Natural killer cell (primary cell): Measurements from ENCODE around the gene ACTR1A. TPM values are rescaled to one million over a fixed set of nuclear protein-coding genes. Genes with fewer than 3 reads are reported as not detected.

ENCODE experiments used
- ATAC-seq, 3 donors: fragments of 150-1000 bp in 2 of 3; fragments of 200-7000 bp in 1 of 3; cut with Tn5 transposase; 1 replicate in 1 of 3; 2 replicates in 2 of 3; pipeline ENCODE4 v1.10.0; 2021; ENCODE audit warnings: mild to moderate bottlenecking in 2 of 3, moderate library complexity in 2 of 3
- DNase-seq, 2 donors: peaks; one replicate each; pipeline versions ENCODE4 v3.0.0 to v3.0.0-alpha.2; 2013 to 2021; ENCODE audit warnings: mixed read lengths in 1 of 2
- H3K27ac ChIP-seq: one replicate; pipeline ENCODE4 v1.5.1; 2013; ENCODE audit warnings: mild to moderate bottlenecking, low read length
- H3K27me3 ChIP-seq: one replicate; pipeline ENCODE4 v1.6.1; 2013; ENCODE audit warnings: low read length; ENCODE audit not compliant: control insufficient read depth, insufficient read depth
- H3K36me3 ChIP-seq: one replicate; pipeline ENCODE4 v1.6.1; 2013; ENCODE audit warnings: low read length; ENCODE audit not compliant: control insufficient read depth, insufficient read depth
- H3K4me1 ChIP-seq: one replicate; pipeline ENCODE4 v1.6.1; 2013; ENCODE audit warnings: low read length; ENCODE audit not compliant: control insufficient read depth, insufficient read depth
- H3K4me3 ChIP-seq: one replicate; pipeline ENCODE4 v1.5.1; 2013; ENCODE audit warnings: low read length
- H3K9me3 ChIP-seq: one replicate; pipeline ENCODE4 v1.6.1; 2013; ENCODE audit warnings: low read length; ENCODE audit not compliant: control insufficient read depth, insufficient read depth
- H3K27ac Mint-ChIP-seq, 2 donors: one replicate each; pipeline ENCODE4 v1.8.0; 2022; ENCODE audit warnings: mild to moderate bottlenecking in 2 of 2, mixed read lengths in 2 of 2, moderate library complexity in 1 of 2
- H3K27me3 Mint-ChIP-seq, 2 donors: one replicate each; pipeline ENCODE4 v1.8.0; 2022; ENCODE audit warnings: low read depth in 2 of 2, mixed read lengths in 2 of 2
- H3K36me3 Mint-ChIP-seq: one replicate; pipeline ENCODE4 v1.8.0; 2022; ENCODE audit warnings: mixed read lengths
- H3K4me1 Mint-ChIP-seq, 2 donors: one replicate each; pipeline ENCODE4 v1.8.0; 2022; ENCODE audit warnings: mixed read lengths in 2 of 2
- H3K4me3 Mint-ChIP-seq: one replicate; pipeline ENCODE4 v1.8.0; 2022; ENCODE audit warnings: mild to moderate bottlenecking, moderate library complexity, mixed read lengths
- H3K9me3 Mint-ChIP-seq, 2 donors: one replicate each; pipeline ENCODE4 v1.8.0; 2022; ENCODE audit warnings: mixed read lengths in 2 of 2
- CTCF ChIP-seq: fragments of 200-600 bp; IDR thresholded peaks from one replicate; pipeline ENCODE4 v1.8.0; 2022; ENCODE audit warnings: antibody characterized with exemption
- WGBS: methylation state at CpG from one replicate; pipeline ENCODE4 v1.1.7; 2013; ENCODE audit warnings: missing lambda C conversion rate; ENCODE audit not compliant: insufficient coverage; 5-methylcytosine and 5-hydroxymethylcytosine counted together
- intact Hi-C: fragments of 100-400 bp; cut with micrococcal nuclease; formaldehyde crosslinking; loops from one replicate; pipeline ENCODE4 v1.14.2; 2022
- total RNA-seq, 4 donors: library from RNA; stranded (reverse); fragments of 120-200 nt in 1 of 4; gene quantifications; one replicate each; pipeline versions ENCODE4 v1.2.3 to v1.2.4, GENCODE V29; 2013 to 2022

Gene ACTR1A
- 100 to 1,000 TPM; 101 to 129 (median 110) TPM for total RNA-seq
- 66.5 TPM for total RNA-seq (2013)

GRCh38 chr10:102502337-102503151 lies at the start of gene ACTR1A:
ACTR1A (minus strand) TSS chr10:102502712; CDS start chr10:102502647, 65 bp downstream.
- Mint-ChIP-seq H3K36me3 (no peaks in the 10 kb centered on the region), H3K4me1 (peaks cover 25 to 34% of the 10 kb centered on the region in 2 donors), H3K4me3 (no peak within 1 kb of the TSS), H3K9me3 (no peaks in the 10 kb centered on the region), H3K27me3 (no peaks in the 10 kb centered on the region), H3K27ac (no peak within 1 kb of the TSS)
- no peaks in the 10 kb centered on the region for H3K27me3 ChIP-seq
- H3K4me3 ChIP-seq = peak within 1 kb of the TSS; percentile 99
- TF ChIP-seq CTCF = no peak
- ATAC-seq (peak; percentile 51 to 69 (median 58)), DNase-seq (peak; percentile 91 to 98)
- peak within 1 kb of the TSS; percentile 90 for H3K27ac ChIP-seq
- H3K9me3 ChIP-seq = no peaks in the 10 kb centered on the region
- intact Hi-C loops = loop anchor here (1.0 to 5.0 kb wide), 10 partner anchors 42 to 438 kb away; partner anchors contain the start of genes ARL3, CUEDC2, GBF1 and HPS6
- no peaks in the 10 kb centered on the region for H3K36me3 ChIP-seq
- 0% methylated on average over 39 of the region's 42 CpGs for WGBS
- H3K4me1 ChIP-seq = peaks cover 33% of the 10 kb centered on the region

GRCh38 chr10:102550636-102551210 lies 48.2 kb upstream of the ACTR1A start:
- WGBS = 99% methylated on average over 9 of the region's 9 CpGs
- Mint-ChIP-seq H3K9me3 (no peaks in the 10 kb centered on the region), H3K27me3 (no peaks in the 10 kb centered on the region), H3K4me1 (peaks cover 6 to 10% of the 10 kb centered on the region in 2 donors), H3K36me3 (no peaks in the 10 kb centered on the region), H3K27ac (no peak overlapping the region), H3K4me3 (no peak overlapping the region)
- no peaks in the 10 kb centered on the region for H3K27me3 ChIP-seq
- ATAC-seq (no peak), DNase-seq (no peak)
- H3K9me3 ChIP-seq = no peaks in the 10 kb centered on the region
- peaks cover 3% of the 10 kb centered on the region for H3K36me3 ChIP-seq
- intact Hi-C loops = no loop called here
- H3K4me3 ChIP-seq = no peak overlapping the region
- TF ChIP-seq CTCF = no peak
- no peak overlapping the region for H3K27ac ChIP-seq
- H3K4me1 ChIP-seq = no peaks in the 10 kb centered on the region

- H3K27ac Mint-ChIP-seq = no peak overlapping the region
- DNase-seq = no peak
- ATAC-seq = no peak
- no peaks in the 10 kb centered on the region for H3K36me3 Mint-ChIP-seq
- WGBS = 100% methylated on average over 1 of the region's 1 CpG
- no peaks in the 10 kb centered on the region for H3K9me3 Mint-ChIP-seq
- intact Hi-C loops = no loop called here
- H3K27me3 Mint-ChIP-seq = no peaks in the 10 kb centered on the region
- H3K4me3 ChIP-seq = no peak overlapping the region
- no peaks in the 10 kb centered on the region for H3K4me1 ChIP-seq
- H3K27ac ChIP-seq = no peak overlapping the region
- no peaks in the 10 kb centered on the region for H3K9me3 ChIP-seq
- H3K27me3 ChIP-seq = no peaks in the 10 kb centered on the region
- no peak for TF ChIP-seq CTCF
- H3K4me1 Mint-ChIP-seq = peaks cover 9 to 10% of the 10 kb centered on the region in 2 donors
- H3K4me3 Mint-ChIP-seq = no peak overlapping the region
- peaks cover 3% of the 10 kb centered on the region for H3K36me3 ChIP-seq
These were observed 47.0 kb upstream of the ACTR1A start for GRCh38 chr10:102549549-102549948.
